ENCODE measurements around the gene ASB3.
A peak's percentile ranks its signal among the peaks of the same experiment; 100 is the strongest.
"Not testable (repeated sequence)": the region's sequence is repeated elsewhere in the genome, so short reads cannot be mapped to it uniquely, and the experiment has no call there.

ASB3 gene

DNA sequence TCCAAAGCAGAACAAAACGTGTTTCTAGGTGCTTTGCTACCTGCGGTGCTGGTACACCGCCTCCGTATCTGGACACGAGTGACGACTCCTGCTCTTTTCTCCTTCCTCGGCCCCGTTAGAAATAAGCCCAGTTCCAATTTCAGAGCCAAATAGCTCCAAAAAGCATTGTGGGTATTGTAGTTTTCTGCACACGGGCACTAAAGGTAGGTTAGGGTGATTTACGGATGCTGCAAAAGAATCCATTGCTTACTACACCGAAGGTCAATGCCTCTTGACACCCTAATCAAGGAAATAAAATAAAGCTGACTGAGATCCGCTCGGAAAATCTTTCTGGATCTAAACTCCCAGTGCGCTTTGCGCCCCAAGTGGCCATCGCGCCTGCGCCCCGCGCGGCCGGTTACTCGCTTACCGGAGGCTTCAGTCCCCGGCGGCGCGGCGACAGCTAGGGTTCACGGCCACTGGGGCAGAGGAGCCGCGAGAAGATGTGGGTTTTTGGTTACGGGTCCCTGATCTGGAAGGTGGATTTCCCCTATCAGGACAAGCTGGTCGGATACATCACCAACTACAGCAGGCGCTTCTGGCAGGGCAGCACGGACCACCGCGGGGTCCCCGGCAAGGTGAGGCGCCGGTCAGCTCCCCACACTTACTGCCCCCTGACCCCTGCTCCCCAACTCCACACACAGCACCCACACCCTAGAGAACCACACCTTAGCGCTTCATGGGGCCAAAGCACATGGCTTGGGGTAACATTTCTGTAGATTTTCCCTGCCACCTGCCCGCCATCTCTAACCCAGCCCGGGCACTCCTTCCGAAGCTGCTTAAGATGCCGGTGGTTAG, 19.1 kb downstream of the ASB3 start, which contains the start of gene CHAC2:
TSS of gene CHAC2 (plus strand) at position 400 of the 837 bp plus-strand sequence. CDS start at position 483, 83 bp downstream.
- no peak within 1 kb of the TSS for H3K9ac ChIP-seq
- H3K27ac ChIP-seq, result peak within 1 kb of the TSS; percentile 76
- no peaks in the 10 kb centered on the region for H3K27me3 ChIP-seq (ENCODE audit: control insufficient read depth, insufficient read depth, low read length)
- no peaks in the 10 kb centered on the region for H3K36me3 ChIP-seq (ENCODE audit: control insufficient read depth, insufficient read depth, low read length)
- TF ChIP-seq, protein P1, sequence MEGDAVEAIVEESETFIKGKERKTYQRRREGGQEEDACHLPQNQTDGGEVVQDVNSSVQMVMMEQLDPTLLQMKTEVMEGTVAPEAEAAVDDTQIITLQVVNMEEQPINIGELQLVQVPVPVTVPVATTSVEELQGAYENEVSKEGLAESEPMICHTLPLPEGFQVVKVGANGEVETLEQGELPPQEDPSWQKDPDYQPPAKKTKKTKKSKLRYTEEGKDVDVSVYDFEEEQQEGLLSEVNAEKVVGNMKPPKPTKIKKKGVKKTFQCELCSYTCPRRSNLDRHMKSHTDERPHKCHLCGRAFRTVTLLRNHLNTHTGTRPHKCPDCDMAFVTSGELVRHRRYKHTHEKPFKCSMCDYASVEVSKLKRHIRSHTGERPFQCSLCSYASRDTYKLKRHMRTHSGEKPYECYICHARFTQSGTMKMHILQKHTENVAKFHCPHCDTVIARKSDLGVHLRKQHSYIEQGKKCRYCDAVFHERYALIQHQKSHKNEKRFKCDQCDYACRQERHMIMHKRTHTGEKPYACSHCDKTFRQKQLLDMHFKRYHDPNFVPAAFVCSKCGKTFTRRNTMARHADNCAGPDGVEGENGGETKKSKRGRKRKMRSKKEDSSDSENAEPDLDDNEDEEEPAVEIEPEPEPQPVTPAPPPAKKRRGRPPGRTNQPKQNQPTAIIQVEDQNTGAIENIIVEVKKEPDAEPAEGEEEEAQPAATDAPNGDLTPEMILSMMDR (IDR thresholded peaks at IDR 0.05), result peak; percentile 56
- H3K79me2 ChIP-seq, result peaks cover 3% of the 10 kb centered on the region
- peak within 1 kb of the TSS; percentile 72 for H3K4me3 ChIP-seq (ENCODE audit: low read depth, low read length)
- H3K4me1 ChIP-seq, result no peaks in the 10 kb centered on the region
- H2AFZ ChIP-seq, result peak within 1 kb of the TSS; percentile 92
- no peaks in the 10 kb centered on the region for H3K9me3 ChIP-seq (ENCODE audit: control insufficient read depth, low read length)
- H3K4me2 ChIP-seq (ENCODE audit: low read length), result peak within 1 kb of the TSS; percentile 84

DNA sequence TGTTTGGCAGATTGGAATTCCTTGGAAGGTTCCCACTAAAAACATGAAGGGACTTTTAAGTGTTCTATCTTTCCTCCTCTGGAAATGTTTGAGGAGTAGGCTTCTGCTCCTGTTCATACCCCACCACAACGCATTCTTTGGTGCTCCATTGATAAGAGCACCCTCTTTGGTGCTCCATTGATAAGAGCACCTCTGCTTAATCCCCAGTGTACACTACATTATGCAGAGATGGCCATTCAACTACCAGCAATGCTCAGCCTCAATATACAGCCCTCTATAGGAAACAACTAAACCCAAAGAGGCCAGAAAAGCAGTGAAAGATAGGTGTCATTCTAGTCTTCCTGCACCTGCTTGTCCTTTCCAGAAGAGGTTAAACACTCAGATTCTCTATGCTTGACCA, 21.0 kb downstream of the ASB3 start:
- H3K9me3 ChIP-seq (ENCODE audit: control insufficient read depth, low read length), result no peaks in the 10 kb centered on the region
- H3K79me2 ChIP-seq, result peaks cover 12% of the 10 kb centered on the region
- H2AFZ ChIP-seq, result no peak overlapping the region

DNA sequence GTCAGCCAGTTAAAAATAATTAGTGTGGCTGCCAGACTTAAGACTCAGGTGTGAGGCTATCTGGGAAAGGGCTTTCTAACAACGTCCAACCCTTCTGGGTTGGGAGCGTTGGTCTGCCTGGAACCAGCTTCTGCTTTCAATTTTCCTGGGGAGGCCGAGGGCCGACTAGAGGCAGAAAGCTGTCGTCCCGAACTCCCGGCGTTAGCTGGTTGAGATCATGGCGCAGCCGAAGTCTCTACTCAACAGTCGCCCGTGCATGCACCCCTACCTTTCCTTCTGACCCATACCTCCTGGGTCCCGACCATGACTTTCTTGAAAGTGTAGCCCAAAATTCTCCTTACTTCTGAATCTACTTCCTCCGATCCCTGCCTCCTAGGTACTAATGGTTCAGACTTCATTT, 29.5 kb downstream of the ASB3 start:
- H3K27ac ChIP-seq; H3K79me2 ChIP-seq; H3K9me3 ChIP-seq (ENCODE audit: control insufficient read depth, low read length); H2AFZ ChIP-seq; H3K9ac ChIP-seq; H3K4me3 ChIP-seq (ENCODE audit: low read depth, low read length); H3K4me2 ChIP-seq (ENCODE audit: low read length); H3K36me3 ChIP-seq (ENCODE audit: control insufficient read depth, insufficient read depth, low read length); H3K4me1 ChIP-seq; H3K27me3 ChIP-seq (ENCODE audit: control insufficient read depth, insufficient read depth, low read length): not testable (repeated sequence)

More for the DNA sequence above, 21.0 kb downstream of the ASB3 start:
- Histone ChIP-seq H3K4me2 (ENCODE audit: low read length) (no peak overlapping the region), H3K27ac (no peak overlapping the region), H3K4me3 (ENCODE audit: low read depth, low read length) (no peak overlapping the region), H3K27me3 (ENCODE audit: control insufficient read depth, insufficient read depth, low read length) (no peaks in the 10 kb centered on the region), H3K9ac (no peak overlapping the region), H3K4me1 (no peaks in the 10 kb centered on the region), H3K36me3 (ENCODE audit: control insufficient read depth, insufficient read depth, low read length) (no peaks in the 10 kb centered on the region)
- TF ChIP-seq, protein P1 (IDR thresholded peaks at IDR 0.05), result no peak

DNA sequence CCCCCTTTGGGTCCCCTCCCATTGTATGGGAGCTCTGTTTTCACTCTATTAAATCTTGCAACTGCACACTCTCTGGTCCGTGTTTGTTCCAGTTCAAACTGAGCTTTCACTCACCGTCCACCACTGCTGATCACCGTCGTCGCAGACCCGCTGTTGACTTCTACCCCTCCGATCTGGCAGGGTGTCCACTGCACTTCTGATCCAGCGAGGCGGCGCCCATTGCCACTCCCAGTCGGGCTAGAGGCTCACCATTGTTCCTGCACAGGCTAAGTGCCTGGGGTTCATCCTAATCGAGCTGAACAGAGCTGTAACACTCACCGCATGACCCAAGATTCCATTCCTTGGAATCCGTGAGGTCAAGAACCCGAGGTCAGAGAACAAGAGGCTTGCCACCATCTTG, 30.1 kb downstream of the ASB3 start:
- no peak overlapping the region for H3K4me2 ChIP-seq (ENCODE audit: low read length)
- no peaks in the 10 kb centered on the region for H3K4me1 ChIP-seq
- no peak overlapping the region for H3K9ac ChIP-seq
- H3K27me3 ChIP-seq (ENCODE audit: control insufficient read depth, insufficient read depth, low read length), result no peaks in the 10 kb centered on the region
- no peak overlapping the region for H3K4me3 ChIP-seq (ENCODE audit: low read depth, low read length)
- no peak overlapping the region for H2AFZ ChIP-seq
- H3K9me3 ChIP-seq (ENCODE audit: control insufficient read depth, low read length), result no peaks in the 10 kb centered on the region
- no peak overlapping the region for H3K27ac ChIP-seq
- peaks cover 6% of the 10 kb centered on the region for H3K79me2 ChIP-seq
- H3K36me3 ChIP-seq (ENCODE audit: control insufficient read depth, insufficient read depth, low read length), result no peaks in the 10 kb centered on the region
- TF ChIP-seq, protein P1 (IDR thresholded peaks at IDR 0.05), result no peak

DNA sequence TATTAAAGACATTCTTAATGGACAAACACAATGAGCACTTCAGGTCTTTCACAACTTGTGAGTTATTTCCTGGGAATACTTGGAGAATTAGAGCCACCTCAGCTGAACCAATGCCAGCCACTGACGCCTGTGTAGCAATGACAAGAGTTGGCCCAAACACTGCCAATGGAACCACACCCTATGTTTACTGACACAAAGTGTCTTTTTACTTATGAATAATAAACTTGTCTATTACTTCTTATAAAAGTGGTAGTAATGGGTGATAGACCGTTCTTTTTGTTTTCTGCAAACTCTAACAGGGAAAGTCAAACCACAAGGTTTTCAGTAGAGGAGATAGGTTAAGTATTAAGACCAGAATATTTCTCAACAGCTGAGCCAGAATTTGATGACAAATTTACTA, 31.6 kb downstream of the ASB3 start:
- Histone ChIP-seq H3K27me3 (ENCODE audit: control insufficient read depth, insufficient read depth, low read length) (no peaks in the 10 kb centered on the region), H2AFZ (no peak overlapping the region), H3K9me3 (ENCODE audit: control insufficient read depth, low read length) (no peaks in the 10 kb centered on the region), H3K9ac (no peak overlapping the region), H3K27ac (no peak overlapping the region), H3K79me2 (no peaks in the 10 kb centered on the region), H3K4me1 (no peaks in the 10 kb centered on the region), H3K4me2 (ENCODE audit: low read length) (no peak overlapping the region), H3K36me3 (ENCODE audit: control insufficient read depth, insufficient read depth, low read length) (no peaks in the 10 kb centered on the region), H3K4me3 (ENCODE audit: low read depth, low read length) (no peak overlapping the region)
- TF ChIP-seq, protein P1 (IDR thresholded peaks at IDR 0.05), result no peak

Data from parathyroid adenoma (tissue), 2 donors.